Stimulated activated CD8-positive, alpha-beta memory T cell treated with anti-CD3 and anti-CD28 coated beads, Interleukin-15, amount 100 ng/mL, for 4 hours (primary cell): ENCODE measurements around the gene FZD10.

ENCODE experiments used
- DNase-seq, 2 donors: peaks; one replicate each; pipeline ENCODE4 v3.0.0-alpha.2; 2020; ENCODE audit warnings: low read depth in 2 of 2

Gene FZD10

GRCh38 chr12:130131801-130132200 is 30.5 kb upstream of the FZD10 start:
- DNase-seq = no peak

GRCh38 chr12:130132831-130133511 is 29.3 kb upstream of the FZD10 start:
- no peak for DNase-seq

GRCh38 chr12:130133851-130134562 is 28.3 kb upstream of the FZD10 start:
- DNase-seq = no peak

GRCh38 chr12:130134563-130134915 is 27.7 kb upstream of the FZD10 start:
- no peak for DNase-seq

GRCh38 chr12:130136509-130137039 is 25.7 kb upstream of the FZD10 start:
- DNase-seq = no peak

GRCh38 chr12:130137040-130138018 is 24.9 kb upstream of the FZD10 start:
- DNase-seq = no peak

GRCh38 chr12:130138478-130138877 is 23.8 kb upstream of the FZD10 start:
- no peak for DNase-seq

- no peak for DNase-seq
These were observed 22.5 kb upstream of the FZD10 start for GRCh38 chr12:130139567-130140421.

- no peak for DNase-seq
These were observed 21.2 kb upstream of the FZD10 start for GRCh38 chr12:130141105-130141504.

- DNase-seq = no peak
These were observed 20.2 kb upstream of the FZD10 start for GRCh38 chr12:130141901-130142683.

- DNase-seq = no peak
These were observed 19.5 kb upstream of the FZD10 start for GRCh38 chr12:130142736-130143135.

GRCh38 chr12:130143136-130143535 is 19.1 kb upstream of the FZD10 start:
- no peak for DNase-seq

GRCh38 chr12:130144256-130144655 is 18.0 kb upstream of the FZD10 start:
- DNase-seq = no peak

GRCh38 chr12:130145731-130146130 is 16.5 kb upstream of the FZD10 start:
- no peak for DNase-seq

GRCh38 chr12:130146176-130146931 is 15.9 kb upstream of the FZD10 start:
- no peak for DNase-seq

GRCh38 chr12:130147875-130148596 is 14.2 kb upstream of the FZD10 start:
- no peak for DNase-seq

- no peak for DNase-seq
These were observed 10.4 kb upstream of the FZD10 start for GRCh38 chr12:130151846-130152245.

- DNase-seq = no peak
These were observed 9.9 kb upstream of the FZD10 start for GRCh38 chr12:130152386-130152785.

- no peak for DNase-seq
These were observed 8.5 kb upstream of the FZD10 start for GRCh38 chr12:130153803-130154202.
